ENCODE data around the gene INAVA. TPM values are rescaled to one million over a fixed set of nuclear protein-coding genes. Genes with fewer than 3 reads are reported as not detected.

Gene INAVA
- total and polyA plus RNA-seq, 2 donors (not counting 1 experiment from before 2014, with no cell fraction given), result 0.06 to 0.34 TPM

DNA sequence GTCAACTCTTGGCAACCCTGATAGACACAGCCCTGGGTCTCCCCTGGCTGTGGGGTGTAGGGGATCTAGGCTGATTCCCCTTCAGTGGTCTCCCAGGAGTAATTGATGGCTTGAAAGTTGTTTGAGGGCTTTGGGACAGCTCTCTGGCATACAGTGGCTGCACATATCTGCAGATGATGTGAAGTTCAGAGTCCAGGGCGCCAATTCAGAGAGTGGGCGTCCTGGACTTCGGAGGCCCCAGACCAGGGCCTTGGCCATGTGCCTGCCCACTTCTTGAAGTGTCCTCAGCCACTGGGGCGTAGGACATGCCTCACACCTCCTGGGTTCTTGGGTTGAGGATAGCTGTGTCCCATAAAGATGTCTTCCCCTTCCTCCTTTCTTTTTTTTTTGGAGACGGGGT, 2.6 kb downstream of the INAVA start:
- TF ChIP-seq, protein P1, sequence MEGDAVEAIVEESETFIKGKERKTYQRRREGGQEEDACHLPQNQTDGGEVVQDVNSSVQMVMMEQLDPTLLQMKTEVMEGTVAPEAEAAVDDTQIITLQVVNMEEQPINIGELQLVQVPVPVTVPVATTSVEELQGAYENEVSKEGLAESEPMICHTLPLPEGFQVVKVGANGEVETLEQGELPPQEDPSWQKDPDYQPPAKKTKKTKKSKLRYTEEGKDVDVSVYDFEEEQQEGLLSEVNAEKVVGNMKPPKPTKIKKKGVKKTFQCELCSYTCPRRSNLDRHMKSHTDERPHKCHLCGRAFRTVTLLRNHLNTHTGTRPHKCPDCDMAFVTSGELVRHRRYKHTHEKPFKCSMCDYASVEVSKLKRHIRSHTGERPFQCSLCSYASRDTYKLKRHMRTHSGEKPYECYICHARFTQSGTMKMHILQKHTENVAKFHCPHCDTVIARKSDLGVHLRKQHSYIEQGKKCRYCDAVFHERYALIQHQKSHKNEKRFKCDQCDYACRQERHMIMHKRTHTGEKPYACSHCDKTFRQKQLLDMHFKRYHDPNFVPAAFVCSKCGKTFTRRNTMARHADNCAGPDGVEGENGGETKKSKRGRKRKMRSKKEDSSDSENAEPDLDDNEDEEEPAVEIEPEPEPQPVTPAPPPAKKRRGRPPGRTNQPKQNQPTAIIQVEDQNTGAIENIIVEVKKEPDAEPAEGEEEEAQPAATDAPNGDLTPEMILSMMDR (IDR thresholded peaks at IDR 0.05), result no peak
- TF ChIP-seq EZH2 (IDR thresholded peaks at IDR 0.05; ENCODE audit: borderline replicate concordance, insufficient read depth, low read depth, low read length, poor library complexity, severe bottlenecking), result no peak
- H3K79me2 ChIP-seq (ENCODE audit: control insufficient read depth, insufficient read depth, low read length), result no peaks in the 10 kb centered on the region
- H3K4me3 Mint-ChIP-seq, result no peak overlapping the region
- no peaks in the 10 kb centered on the region for H4K20me1 ChIP-seq (ENCODE audit: control insufficient read depth, insufficient read depth, low read length, poor library complexity, severe bottlenecking)
- H3K9me3 ChIP-seq (ENCODE audit: control extremely low read depth in 1 of 3, control insufficient read depth in 2 of 3, insufficient read depth in 1 of 3, low read length in 2 of 3), result no peaks in the 10 kb centered on the region
- no peak for ATAC-seq (ENCODE audit: low read depth)
- POLR2A ChIA-PET, result interaction anchor here (0.7 kb wide), 1 partner anchor 817 kb away, joined by 4 read pairs; no protein-coding TSS in a partner anchor
- 100% methylated on average over 4 of the region's 5 CpGs for WGBS (ENCODE audit: insufficient coverage)
- CTCF ChIA-PET, result interaction anchor here (1.5 kb wide), 1 partner anchor 9 kb away, joined by 3 read pairs; no protein-coding TSS in a partner anchor
- intact Hi-C loops (cut with micrococcal nuclease), result no loop called here
- no peak overlapping the region for H3K27ac Mint-ChIP-seq
- no peaks in the 10 kb centered on the region for H3K9me3 Mint-ChIP-seq (ENCODE audit: insufficient read depth)
- no peak overlapping the region for H3K4me2 ChIP-seq (replicated peaks; ENCODE audit: low read depth, low read length, poor library complexity, severe bottlenecking)
- H3K4me1 Mint-ChIP-seq, result peaks cover 17% of the 10 kb centered on the region
- no peak overlapping the region for H3K4me3 ChIP-seq (ENCODE audit: control extremely low read depth in 1 of 5, extremely low read depth in 1 of 5, insufficient read depth in 1 of 5, low read depth in 2 of 5, low read length in 4 of 5)
- H3K27ac ChIP-seq (ENCODE audit: low read length in 2 of 2), result no peak overlapping the region
- H3K27me3 ChIP-seq (replicated peaks in 1 of 4; ENCODE audit: control extremely low read depth in 1 of 4, control insufficient read depth in 3 of 4, insufficient read depth in 4 of 4, low read length in 3 of 4), result peaks cover 0 to 19% (median 8%) of the 10 kb centered on the region in 4 experiments
- DNase-seq, result no peak
- H3K9ac ChIP-seq (ENCODE audit: low read length), result no peak overlapping the region
- peaks cover 9 to 17% of the 10 kb centered on the region in 2 donors for H3K4me1 ChIP-seq (ENCODE audit: control insufficient read depth in 2 of 2, insufficient read depth in 2 of 2, low read length in 2 of 2)
- no peak overlapping the region for H2AFZ ChIP-seq (ENCODE audit: insufficient read depth, low read depth, low read length, poor library complexity, severe bottlenecking)
- peaks cover 7% of the 10 kb centered on the region for H3K27me3 Mint-ChIP-seq
- no peaks in the 10 kb centered on the region for H3K36me3 ChIP-seq (replicated peaks in 1 of 2; ENCODE audit: control extremely low read depth in 1 of 2, control insufficient read depth in 1 of 2, extremely low read depth in 1 of 2, insufficient read depth in 2 of 2, low read length in 1 of 2)

DNA sequence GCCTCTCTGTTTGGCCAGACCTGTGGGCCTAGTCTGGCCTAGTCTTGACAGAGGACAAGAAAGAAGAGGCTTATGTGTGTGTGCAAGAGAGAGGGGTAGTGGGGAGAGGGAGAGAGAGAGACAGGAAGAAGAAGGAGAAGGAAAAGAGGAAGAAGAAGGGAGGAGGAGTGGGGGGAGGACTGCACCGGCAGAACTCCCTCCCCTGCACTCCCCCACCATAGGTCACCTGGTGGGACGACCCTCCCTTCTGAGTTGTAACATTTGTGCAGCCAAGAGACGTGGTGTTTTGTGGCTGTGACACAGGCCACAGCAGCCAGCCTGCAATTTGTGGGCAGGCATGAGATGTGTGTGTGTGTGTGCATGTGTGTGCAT, 4.3 kb downstream of the INAVA start:
- H2AFZ ChIP-seq (ENCODE audit: insufficient read depth, low read depth, low read length, poor library complexity, severe bottlenecking), result no peak overlapping the region
- Mint-ChIP-seq H3K4me3 (no peak overlapping the region), H3K27me3 (no peaks in the 10 kb centered on the region), H3K4me1 (peaks cover 23% of the 10 kb centered on the region), H3K27ac (no peak overlapping the region), H3K9me3 (ENCODE audit: insufficient read depth) (no peaks in the 10 kb centered on the region)
- no peaks in the 10 kb centered on the region for H3K9me3 ChIP-seq (ENCODE audit: control extremely low read depth in 1 of 3, control insufficient read depth in 2 of 3, insufficient read depth in 1 of 3, low read length in 2 of 3)
- CTCF ChIA-PET, result no interaction called here
- no peak for DNase-seq
- intact Hi-C loops (cut with micrococcal nuclease), result no loop called here
- H3K4me2 ChIP-seq (replicated peaks; ENCODE audit: low read depth, low read length, poor library complexity, severe bottlenecking), result no peak overlapping the region
- H3K79me2 ChIP-seq (ENCODE audit: control insufficient read depth, insufficient read depth, low read length), result no peaks in the 10 kb centered on the region
- H3K27ac ChIP-seq (ENCODE audit: low read length in 2 of 2), result no peak overlapping the region
- no peaks in the 10 kb centered on the region for H3K36me3 ChIP-seq (replicated peaks in 1 of 2; ENCODE audit: control extremely low read depth in 1 of 2, control insufficient read depth in 1 of 2, extremely low read depth in 1 of 2, insufficient read depth in 2 of 2, low read length in 1 of 2)
- WGBS (ENCODE audit: insufficient coverage), result 33% methylated on average over 1 of the region's 3 CpGs
- no peak for TF ChIP-seq EZH2 (IDR thresholded peaks at IDR 0.05; ENCODE audit: borderline replicate concordance, insufficient read depth, low read depth, low read length, poor library complexity, severe bottlenecking)
- TF ChIP-seq, protein P1 (IDR thresholded peaks at IDR 0.05), result no peak
- peaks cover 5 to 20% of the 10 kb centered on the region in 2 donors for H3K4me1 ChIP-seq (ENCODE audit: control insufficient read depth in 2 of 2, insufficient read depth in 2 of 2, low read length in 2 of 2)
- no peak for ATAC-seq (ENCODE audit: low read depth)
- POLR2A ChIA-PET, result no interaction called here
- peaks cover 0 to 6% (median 3%) of the 10 kb centered on the region in 4 experiments for H3K27me3 ChIP-seq (replicated peaks in 1 of 4; ENCODE audit: control extremely low read depth in 1 of 4, control insufficient read depth in 3 of 4, insufficient read depth in 4 of 4, low read length in 3 of 4)
- H3K4me3 ChIP-seq (ENCODE audit: control extremely low read depth in 1 of 5, extremely low read depth in 1 of 5, insufficient read depth in 1 of 5, low read depth in 2 of 5, low read length in 4 of 5), result no peak overlapping the region
- H4K20me1 ChIP-seq (ENCODE audit: control insufficient read depth, insufficient read depth, low read length, poor library complexity, severe bottlenecking), result no peaks in the 10 kb centered on the region
- no peak overlapping the region for H3K9ac ChIP-seq (ENCODE audit: low read length)
